SH-SY5Y (cell line): ENCODE measurements around the gene HSBP1L1.

Source experiments
- GATA2 ChIP-seq: IDR thresholded peaks from 2 replicates; pipeline ENCODE4 v1.6.1; 2011; ENCODE audit warnings: mild to moderate bottlenecking, low read depth, low read length
- GATA3 ChIP-seq: IDR thresholded peaks from 2 replicates; pipeline ENCODE4 v1.6.1; 2011; ENCODE audit warnings: low read depth, mild to moderate bottlenecking, low read length, moderate library complexity

DNA sequence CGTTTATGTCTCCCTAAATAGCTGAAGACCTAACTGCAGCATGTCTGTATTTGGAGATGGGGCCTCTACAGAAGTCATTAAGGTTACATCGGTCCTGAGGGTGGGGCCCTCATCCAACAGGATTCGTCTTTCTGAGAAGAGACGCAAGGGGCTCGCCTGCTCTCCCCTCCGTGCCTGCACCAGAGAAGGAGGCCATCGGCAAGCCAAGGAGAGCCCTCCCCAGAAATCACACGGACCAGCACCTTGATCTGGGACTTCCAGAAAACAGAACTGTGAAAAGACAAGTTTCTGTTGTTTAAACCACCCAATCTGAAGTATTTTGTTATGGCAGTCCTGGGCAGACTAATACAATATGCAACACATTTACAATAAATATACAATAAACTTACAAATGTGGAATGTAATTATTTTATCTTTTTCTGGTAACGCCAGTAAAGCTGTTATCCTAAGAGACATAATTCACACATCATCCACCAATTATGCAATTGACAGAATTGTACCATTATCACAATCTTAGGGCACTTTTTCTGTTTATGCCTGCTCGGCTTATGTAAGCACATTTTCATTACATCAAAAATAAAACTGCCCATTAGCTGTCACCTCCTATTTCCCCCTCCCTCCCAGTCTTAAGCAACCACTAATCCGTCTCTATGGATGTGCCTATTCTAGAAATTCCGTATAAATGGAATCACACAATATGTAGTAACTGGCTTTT, 6.1 kb downstream of the HSBP1L1 start:
- TF ChIP-seq GATA2: no peak
- TF ChIP-seq GATA3: no peak
